GM12878 (cell line): Measurements from ENCODE around the gene C18orf63. TPM values are rescaled to one million over a fixed set of nuclear protein-coding genes. Genes with fewer than 3 reads are reported as not detected.
"Not testable (repeated sequence)": the region's sequence is repeated elsewhere in the genome, so short reads cannot be mapped to it uniquely, and the experiment has no call there.

Source experiments
- ATAC-seq: fragments of 200-7000 bp; cut with Tn5 transposase; 3 replicates; pipeline ENCODE4 v1.9.1; 2020; ENCODE audit warnings: mild to moderate bottlenecking, moderate library complexity
- BruUV-seq: library from RNA; stranded (reverse); fragments of 400-500 nt; replicated peaks from 2 replicates; lab custom pipeline; 2021; lab: Mats Ljungman, UMichigan
- CTCF ChIA-PET: fragments of 300-600 bp; sonication (Branson Sonifier 250); formaldehyde crosslinking; extraction: SDS; loops from one replicate; lab custom pipeline; 2021; ENCODE audit warnings: inconsistent platforms; lab: Yijun Ruan, JAX
- POLR2A ChIA-PET: fragments of 350-600 bp; formaldehyde crosslinking; extraction: SDS; loops from one replicate; lab custom pipeline; 2021; ENCODE audit warnings: inconsistent platforms; lab: Charles Lee
- RAD21 ChIA-PET: fragments of 300-600 bp; sonication (Branson Sonifier 250); formaldehyde crosslinking; loops from one replicate; lab custom pipeline; 2023; ENCODE audit warnings: antibody characterized with exemption; ENCODE audit not compliant: unreplicated experiment; lab: Charles Lee
- SMC1A ChIA-PET: fragments of 300-600 bp; sonication (Branson Sonifier 250); formaldehyde crosslinking; loops from one replicate; lab custom pipeline; 2023; ENCODE audit not compliant: unreplicated experiment, uncharacterized antibody; lab: Charles Lee
- DNase-seq: peaks from one replicate; pipeline ENCODE4 v3.0.0-alpha.2; 2011; ENCODE audit warnings: low read depth, low spot score
- FAIRE-seq: peaks from 3 replicates; lab custom pipeline; 2011; peaks lifted over from hg19 to GRCh38; lab: Jason Lieb, UNC
- H2AFZ ChIP-seq: 2 replicates; pipeline ENCODE4 v1.6.0; 2011; ENCODE audit warnings: low read depth, low read length, control low read depth; ENCODE audit not compliant: control insufficient read depth
- H3K27ac ChIP-seq: 2 replicates; pipeline ENCODE4 v1.5.1; 2011; ENCODE audit warnings: control low read depth; ENCODE audit not compliant: control insufficient read depth, insufficient read depth
- H3K27me3 ChIP-seq, 2 experiments: replicated peaks in 1 of 2; 2 replicates each; pipeline versions ENCODE4 v1.6.0 to v1.6.1; 2011; ENCODE audit warnings: low read length in 1 of 2; ENCODE audit not compliant: control insufficient read depth in 2 of 2, insufficient read depth in 2 of 2
- H3K36me3 ChIP-seq, 2 experiments: 2 replicates each; pipeline ENCODE4 v1.5.1; 2011; ENCODE audit warnings: low read length in 1 of 2; ENCODE audit not compliant: control insufficient read depth in 2 of 2, insufficient read depth in 2 of 2
- H3K4me1 ChIP-seq: 2 replicates; pipeline ENCODE4 v1.6.1; 2011; ENCODE audit warnings: mild to moderate bottlenecking, low read length, moderate library complexity, mixed read lengths; ENCODE audit not compliant: control insufficient read depth, insufficient read depth
- H3K4me2 ChIP-seq: 2 replicates; pipeline ENCODE4 v1.6.0; 2011; ENCODE audit warnings: control low read depth; ENCODE audit not compliant: control insufficient read depth, insufficient read depth
- H3K4me3 ChIP-seq: fragments of 200-600 bp; sonication (generic); 2 replicates; pipeline ENCODE4 v1.5.1; 2016
- H3K79me2 ChIP-seq: 2 replicates; pipeline ENCODE4 v1.6.0; 2011; ENCODE audit warnings: low read length; ENCODE audit not compliant: control insufficient read depth, insufficient read depth
- H3K9ac ChIP-seq: 2 replicates; pipeline ENCODE4 v1.8.0; 2011; ENCODE audit warnings: low read length, control low read depth, mixed read lengths; ENCODE audit not compliant: control insufficient read depth, insufficient read depth
- H3K9me3 ChIP-seq: replicated peaks from 3 replicates; pipeline ENCODE4 v1.5.1; 2011; ENCODE audit warnings: mild to moderate bottlenecking, low read length; ENCODE audit not compliant: control insufficient read depth, insufficient read depth
- H4K20me1 ChIP-seq: 2 replicates; pipeline ENCODE4 v1.6.0; 2011; ENCODE audit not compliant: control insufficient read depth, insufficient read depth
- CHD4 ChIP-seq: fragments of 200-600 bp; sonication (generic); IDR thresholded peaks from 2 replicates; pipeline ENCODE4 v1.6.1; 2016; ENCODE audit warnings: mild to moderate bottlenecking
- GABPA ChIP-seq: IDR thresholded peaks from 2 replicates; pipeline ENCODE4 v1.6.1; 2014; ENCODE audit warnings: antibody characterized with exemption, low read depth, mild to moderate bottlenecking, inconsistent platforms
- JUND ChIP-seq: IDR thresholded peaks from 2 replicates; pipeline ENCODE4 v1.6.1; 2012; ENCODE audit warnings: low read depth, mild to moderate bottlenecking, low read length, improper control_type of control experiment, moderate library complexity
- PBX3 ChIP-seq: IDR thresholded peaks from 2 replicates; pipeline ENCODE4 v1.6.1; 2011; ENCODE audit warnings: mild to moderate bottlenecking, low read depth, low read length, moderate library complexity; ENCODE audit not compliant: insufficient replicate concordance
- POLR2A ChIP-seq: IDR thresholded peaks from 2 replicates; pipeline ENCODE4 v1.6.1; 2011; ENCODE audit warnings: low read depth, mild to moderate bottlenecking, low read length
- POLR2AphosphoS5 ChIP-seq: IDR thresholded peaks from 2 replicates; pipeline ENCODE4 v1.6.1; 2011; ENCODE audit warnings: mild to moderate bottlenecking, low read length, inconsistent platforms
- USF2 ChIP-seq: IDR thresholded peaks from 2 replicates; pipeline ENCODE4 v1.6.1; 2011; ENCODE audit warnings: low read depth, low read length, improper control_type of control experiment, borderline replicate concordance
- WGBS: methylation state at CpG from one replicate; pipeline ENCODE4 v1.1.6; 2016; ENCODE audit warnings: low lambda C conversion rate; ENCODE audit not compliant: insufficient replicate concordance, insufficient coverage; ENCODE audit errors: missing lambda C conversion rate; 5-methylcytosine and 5-hydroxymethylcytosine counted together
- in situ Hi-C: fragments of 300-500 bp; cut with MboI; formaldehyde crosslinking; loops from 9 replicates; pipeline ENCODE4 v1.14.3; 2018; ENCODE audit warnings: mixed read lengths
- intact Hi-C: fragments of 100-400 bp; cut with micrococcal nuclease; formaldehyde crosslinking; loops from one replicate; pipeline ENCODE4 v1.14.2; 2022; ENCODE audit not compliant: unreplicated experiment
- polyA plus RNA-seq, 11 experiments: library from polyadenylated mRNA; depleted of rRNA in 4 of 11; unstranded in 6 of 11; stranded (reverse) in 5 of 11; fragments of >200 nt; fragmentation: Nextera tagmentation in 4 of 11; fragmentation: Illumina TruSeq in 1 of 11; extraction: Ambion mirVana in 4 of 11; extraction: Trizol in 1 of 11; gene quantifications; 1 replicate in 1 of 11; 2 replicates in 10 of 11; pipeline versions ENCODE4 v1.2.1 to v1.2.3, GENCODE V29; 2011 to 2016; ENCODE audit warnings: inconsistent platforms in 2 of 11, missing spikeins in 2 of 11, low read depth in 1 of 11
- total RNA-seq, 4 experiments: library from RNA; depleted of rRNA in 3 of 4; stranded (reverse); fragments of >200 nt in 3 of 4; fragmentation: Illumina TruSeq in 1 of 4; extraction: Trizol in 1 of 4; gene quantifications; 2 replicates each; pipeline versions ENCODE4 v1.2.1 to v1.2.3, GENCODE V29; 2013 to 2021
- TF ChIP-seq, protein P1 (sequence below): IDR thresholded peaks from 2 replicates; pipeline ENCODE4 v1.6.1; 2012; ENCODE audit warnings: mild to moderate bottlenecking, low read depth, low read length
- TF ChIP-seq, protein P2 (sequence below): fragments of 450-650 bp; IDR thresholded peaks from 2 replicates; pipeline ENCODE4 v1.6.1; 2014; ENCODE audit warnings: mild to moderate bottlenecking

The C18orf63 gene
- total and polyA plus RNA-seq, 10 of the 15 experiments (the other 5 are each of a cell fraction or from before 2014, with no cell fraction given) = not detected

- intact Hi-C loops, H3K27ac ChIP-seq, RAD21 ChIA-PET, H3K4me3 ChIP-seq, ATAC-seq, H4K20me1 ChIP-seq, FAIRE-seq, H3K4me1 ChIP-seq, H3K4me2 ChIP-seq, H3K79me2 ChIP-seq, BruUV-seq, H3K9ac ChIP-seq, DNase-seq, H3K27me3 ChIP-seq, H3K36me3 ChIP-seq, H2AFZ ChIP-seq, in situ Hi-C loops, H3K9me3 ChIP-seq: not testable (repeated sequence)
- ChIA-PET SMC1A (interaction anchor here (1.0 kb wide), 1 partner anchor 44 kb away, joined by 3 read pairs; no protein-coding TSS in a partner anchor), POLR2A (interaction anchor here (0.9 kb wide), 1 partner anchor 10 kb away, joined by 3 read pairs; no protein-coding TSS in a partner anchor), CTCF (interaction anchor here (0.8 kb wide), 1 partner anchor 19 kb away, joined by 3 read pairs; no protein-coding TSS in a partner anchor)
- whole genome bisulfite sequencing = 81% methylated on average over 2 of the region's 3 CpGs
Measured at GRCh38 chr18:74285583-74285982, 30.1 kb upstream of the C18orf63 start.

DNA sequence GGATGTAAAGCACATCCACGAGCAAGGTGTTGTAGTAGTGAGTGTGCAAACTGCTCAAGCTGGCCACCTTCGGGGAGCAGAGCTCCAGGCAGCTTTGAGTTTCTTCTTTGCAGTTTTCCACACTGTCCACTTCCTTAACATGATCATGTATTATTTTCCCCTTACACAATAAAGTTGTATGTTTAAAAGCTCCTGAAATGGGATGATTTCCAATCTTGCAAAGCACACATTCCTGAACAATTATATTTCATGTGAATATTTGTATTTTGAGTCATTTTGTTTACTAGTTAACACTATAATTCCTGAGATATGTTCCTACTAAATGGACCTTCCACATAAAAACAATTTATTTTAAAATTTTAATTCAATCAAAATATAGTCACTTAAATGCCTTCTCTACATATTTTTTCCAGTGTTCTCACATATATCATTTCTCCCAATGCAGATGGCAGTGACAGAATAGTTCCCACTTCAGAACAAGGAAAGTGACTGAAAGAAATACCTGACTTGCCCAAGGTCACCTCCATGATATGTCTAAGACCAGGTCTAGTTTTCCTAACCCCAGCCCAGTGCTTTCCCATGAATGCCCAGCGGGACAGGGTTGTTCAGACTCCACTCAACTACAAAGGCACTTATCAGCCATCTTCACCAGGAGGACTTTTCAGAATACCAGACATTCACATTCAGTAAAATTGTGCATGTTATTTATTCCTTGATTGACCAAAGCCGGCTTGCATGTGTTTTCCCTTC lies 29.4 kb upstream of the C18orf63 start:
- DNase-seq (no peak), ATAC-seq (no peak), FAIRE-seq (no peak)
- ChIA-PET CTCF (no interaction called here), POLR2A (no interaction called here), RAD21 (no interaction called here), SMC1A (interaction anchor here (1.4 kb wide), 1 partner anchor 14 kb away, joined by 6 read pairs; no protein-coding TSS in a partner anchor)
- no peaks in the 10 kb centered on the region for H3K27me3 ChIP-seq
- BruUV-seq = no TSS peak
- peaks cover 2% of the 10 kb centered on the region; the same call in 1 of the 2 replicates for H3K79me2 ChIP-seq
- intact Hi-C loops = no loop called here
- no peak overlapping the region for H3K27ac ChIP-seq
- H3K9me3 ChIP-seq = no peaks in the 10 kb centered on the region
- no peak overlapping the region for H3K4me2 ChIP-seq
- H3K36me3 ChIP-seq = no peaks in the 10 kb centered on the region
- no peaks in the 10 kb centered on the region for H4K20me1 ChIP-seq
- no peak overlapping the region for H3K4me3 ChIP-seq
- H3K9ac ChIP-seq = no peak overlapping the region
- in situ Hi-C loops = no loop called here
- H2AFZ ChIP-seq = no peak overlapping the region
- peaks cover 7% of the 10 kb centered on the region for H3K4me1 ChIP-seq
- WGBS = 74% methylated on average over 4 of the region's 4 CpGs
- TF ChIP-seq JUND (no peak), CHD4 (no peak), USF2 (no peak), POLR2AphosphoS5 (no peak), GABPA (no peak), PBX3 (no peak), POLR2A (no peak)
- TF ChIP-seq, protein P1, sequence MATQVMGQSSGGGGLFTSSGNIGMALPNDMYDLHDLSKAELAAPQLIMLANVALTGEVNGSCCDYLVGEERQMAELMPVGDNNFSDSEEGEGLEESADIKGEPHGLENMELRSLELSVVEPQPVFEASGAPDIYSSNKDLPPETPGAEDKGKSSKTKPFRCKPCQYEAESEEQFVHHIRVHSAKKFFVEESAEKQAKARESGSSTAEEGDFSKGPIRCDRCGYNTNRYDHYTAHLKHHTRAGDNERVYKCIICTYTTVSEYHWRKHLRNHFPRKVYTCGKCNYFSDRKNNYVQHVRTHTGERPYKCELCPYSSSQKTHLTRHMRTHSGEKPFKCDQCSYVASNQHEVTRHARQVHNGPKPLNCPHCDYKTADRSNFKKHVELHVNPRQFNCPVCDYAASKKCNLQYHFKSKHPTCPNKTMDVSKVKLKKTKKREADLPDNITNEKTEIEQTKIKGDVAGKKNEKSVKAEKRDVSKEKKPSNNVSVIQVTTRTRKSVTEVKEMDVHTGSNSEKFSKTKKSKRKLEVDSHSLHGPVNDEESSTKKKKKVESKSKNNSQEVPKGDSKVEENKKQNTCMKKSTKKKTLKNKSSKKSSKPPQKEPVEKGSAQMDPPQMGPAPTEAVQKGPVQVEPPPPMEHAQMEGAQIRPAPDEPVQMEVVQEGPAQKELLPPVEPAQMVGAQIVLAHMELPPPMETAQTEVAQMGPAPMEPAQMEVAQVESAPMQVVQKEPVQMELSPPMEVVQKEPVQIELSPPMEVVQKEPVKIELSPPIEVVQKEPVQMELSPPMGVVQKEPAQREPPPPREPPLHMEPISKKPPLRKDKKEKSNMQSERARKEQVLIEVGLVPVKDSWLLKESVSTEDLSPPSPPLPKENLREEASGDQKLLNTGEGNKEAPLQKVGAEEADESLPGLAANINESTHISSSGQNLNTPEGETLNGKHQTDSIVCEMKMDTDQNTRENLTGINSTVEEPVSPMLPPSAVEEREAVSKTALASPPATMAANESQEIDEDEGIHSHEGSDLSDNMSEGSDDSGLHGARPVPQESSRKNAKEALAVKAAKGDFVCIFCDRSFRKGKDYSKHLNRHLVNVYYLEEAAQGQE = no peak
- TF ChIP-seq, protein P2, sequence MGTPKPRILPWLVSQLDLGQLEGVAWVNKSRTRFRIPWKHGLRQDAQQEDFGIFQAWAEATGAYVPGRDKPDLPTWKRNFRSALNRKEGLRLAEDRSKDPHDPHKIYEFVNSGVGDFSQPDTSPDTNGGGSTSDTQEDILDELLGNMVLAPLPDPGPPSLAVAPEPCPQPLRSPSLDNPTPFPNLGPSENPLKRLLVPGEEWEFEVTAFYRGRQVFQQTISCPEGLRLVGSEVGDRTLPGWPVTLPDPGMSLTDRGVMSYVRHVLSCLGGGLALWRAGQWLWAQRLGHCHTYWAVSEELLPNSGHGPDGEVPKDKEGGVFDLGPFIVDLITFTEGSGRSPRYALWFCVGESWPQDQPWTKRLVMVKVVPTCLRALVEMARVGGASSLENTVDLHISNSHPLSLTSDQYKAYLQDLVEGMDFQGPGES = no peak
